ENCODE results near the gene CTTNBP2NL.

- TF ChIP-seq, protein P1, sequence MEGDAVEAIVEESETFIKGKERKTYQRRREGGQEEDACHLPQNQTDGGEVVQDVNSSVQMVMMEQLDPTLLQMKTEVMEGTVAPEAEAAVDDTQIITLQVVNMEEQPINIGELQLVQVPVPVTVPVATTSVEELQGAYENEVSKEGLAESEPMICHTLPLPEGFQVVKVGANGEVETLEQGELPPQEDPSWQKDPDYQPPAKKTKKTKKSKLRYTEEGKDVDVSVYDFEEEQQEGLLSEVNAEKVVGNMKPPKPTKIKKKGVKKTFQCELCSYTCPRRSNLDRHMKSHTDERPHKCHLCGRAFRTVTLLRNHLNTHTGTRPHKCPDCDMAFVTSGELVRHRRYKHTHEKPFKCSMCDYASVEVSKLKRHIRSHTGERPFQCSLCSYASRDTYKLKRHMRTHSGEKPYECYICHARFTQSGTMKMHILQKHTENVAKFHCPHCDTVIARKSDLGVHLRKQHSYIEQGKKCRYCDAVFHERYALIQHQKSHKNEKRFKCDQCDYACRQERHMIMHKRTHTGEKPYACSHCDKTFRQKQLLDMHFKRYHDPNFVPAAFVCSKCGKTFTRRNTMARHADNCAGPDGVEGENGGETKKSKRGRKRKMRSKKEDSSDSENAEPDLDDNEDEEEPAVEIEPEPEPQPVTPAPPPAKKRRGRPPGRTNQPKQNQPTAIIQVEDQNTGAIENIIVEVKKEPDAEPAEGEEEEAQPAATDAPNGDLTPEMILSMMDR (IDR thresholded peaks at IDR 0.05), result no peak
- TF ChIP-seq POLR2A (IDR thresholded peaks at IDR 0.05) (no peak), EP300 (IDR thresholded peaks at IDR 0.05) (no peak), POLR2AphosphoS5 (IDR thresholded peaks at IDR 0.05) (no peak)
Measured at GRCh38 chr1:112445596-112445995, 49.6 kb downstream of the CTTNBP2NL start.

Data from stomach (tissue), 4 donors.